ENCODE measurements around the gene FGR.
A peak's percentile ranks its signal among the peaks of the same experiment; 100 is the strongest.

FGR gene

GRCh38 chr1:27665016-27665651, 30.1 kb upstream of the FGR start (continued):
- no peak for TF ChIP-seq CREB5 (CRISPR knock-in tag; IDR thresholded peaks at IDR 0.05; ENCODE audit: low read depth)
- no peak for TF ChIP-seq PATZ1 (CRISPR knock-in tag; IDR thresholded peaks at IDR 0.05; ENCODE audit: borderline replicate concordance)
- TF ChIP-seq ZFP3 (CRISPR knock-in tag; IDR thresholded peaks at IDR 0.05) = no peak

GRCh38 chr1:27664291-27664690, 29.3 kb upstream of the FGR start:
- no peak for ATAC-seq
- TF ChIP-seq ARNTL (CRISPR knock-in tag; IDR thresholded peaks at IDR 0.05; ENCODE audit: borderline replicate concordance, low read depth) = no peak
- TF ChIP-seq ISL1 (CRISPR knock-in tag; IDR thresholded peaks at IDR 0.05) = no peak
- TF ChIP-seq PATZ1 (CRISPR knock-in tag; IDR thresholded peaks at IDR 0.05; ENCODE audit: borderline replicate concordance) = no peak
- TF ChIP-seq SNAI2 (CRISPR knock-in tag; IDR thresholded peaks at IDR 0.05) = no peak
- no peak for TF ChIP-seq ZFP3 (CRISPR knock-in tag; IDR thresholded peaks at IDR 0.05)
- TF ChIP-seq POU6F1 (CRISPR knock-in tag; IDR thresholded peaks at IDR 0.05; ENCODE audit: borderline replicate concordance, low read depth) = no peak
- TF ChIP-seq ESRRG (CRISPR knock-in tag; IDR thresholded peaks at IDR 0.05) = no peak
- TF ChIP-seq ZFP30 (CRISPR knock-in tag; IDR thresholded peaks at IDR 0.05) = no peak
- TF ChIP-seq ZNF8 (CRISPR knock-in tag; IDR thresholded peaks at IDR 0.05) = no peak
- TF ChIP-seq ZNF70 (CRISPR knock-in tag; IDR thresholded peaks at IDR 0.05) = no peak
- no peak for TF ChIP-seq TOX (CRISPR knock-in tag; IDR thresholded peaks at IDR 0.05; ENCODE audit: borderline replicate concordance)

GRCh38 chr1:27662707-27663393, 27.9 kb upstream of the FGR start:
- peak; percentile 84 for ATAC-seq
- TF ChIP-seq ISL1 (CRISPR knock-in tag; IDR thresholded peaks at IDR 0.05) = no peak
- TF ChIP-seq ZNF8 (CRISPR knock-in tag; IDR thresholded peaks at IDR 0.05) = no peak
- TF ChIP-seq ZNF70 (CRISPR knock-in tag; IDR thresholded peaks at IDR 0.05) = no peak
- no peak for TF ChIP-seq ZFP30 (CRISPR knock-in tag; IDR thresholded peaks at IDR 0.05)
- no peak for TF ChIP-seq ESRRG (CRISPR knock-in tag; IDR thresholded peaks at IDR 0.05)
- TF ChIP-seq RARB (CRISPR knock-in tag; IDR thresholded peaks at IDR 0.05) = no peak
- TF ChIP-seq CSRNP3 (CRISPR knock-in tag; IDR thresholded peaks at IDR 0.05) = no peak
- no peak for TF ChIP-seq ZFP3 (CRISPR knock-in tag; IDR thresholded peaks at IDR 0.05)
- TF ChIP-seq ZC3H10 (CRISPR knock-in tag; IDR thresholded peaks at IDR 0.05) = no peak
- no peak for TF ChIP-seq CREB5 (CRISPR knock-in tag; IDR thresholded peaks at IDR 0.05; ENCODE audit: low read depth)
- TF ChIP-seq CSDC2 (CRISPR knock-in tag; IDR thresholded peaks at IDR 0.05) = no peak
- no peak for TF ChIP-seq SNAI2 (CRISPR knock-in tag; IDR thresholded peaks at IDR 0.05)
- TF ChIP-seq TCF4 (CRISPR knock-in tag; IDR thresholded peaks at IDR 0.05; ENCODE audit: borderline replicate concordance) = no peak
- no peak for TF ChIP-seq BACH2 (CRISPR knock-in tag; IDR thresholded peaks at IDR 0.05; ENCODE audit: borderline replicate concordance)
- no peak for TF ChIP-seq PATZ1 (CRISPR knock-in tag; IDR thresholded peaks at IDR 0.05; ENCODE audit: borderline replicate concordance)
- TF ChIP-seq ARNTL (CRISPR knock-in tag; IDR thresholded peaks at IDR 0.05; ENCODE audit: borderline replicate concordance, low read depth) = no peak
- no peak for TF ChIP-seq TSHZ2 (CRISPR knock-in tag; IDR thresholded peaks at IDR 0.05)
